GM19467 (cell line): ENCODE data around the gene PRKACB.
A peak's percentile ranks its signal among the peaks of the same experiment; 100 is the strongest.
"Not testable (repeated sequence)": the region's sequence is repeated elsewhere in the genome, so short reads cannot be mapped to it uniquely, and the experiment has no call there.

Experiments used
- ATAC-seq: cut with Tn5 transposase; IDR thresholded peaks from one replicate; pipeline ENCODE4 v1.9.1; 2021; ENCODE audit warnings: mild to moderate bottlenecking, moderate library complexity; ENCODE audit not compliant: unreplicated experiment

PRKACB gene

GRCh38 chr1:84143796-84144565 is at the start of gene PRKACB:
Gene PRKACB, plus strand, starts transcription at chr1:84144271. Its CDS starts 91 bp downstream, at chr1:84144362.
- peak; percentile 92 for ATAC-seq

GRCh38 chr1:84095308-84095707 is 48.8 kb upstream of the PRKACB start:
- ATAC-seq: no peak

- ATAC-seq: no peak
These were observed 47.9 kb upstream of the PRKACB start for GRCh38 chr1:84096176-84096575.

- no peak for ATAC-seq
These were observed 42.9 kb upstream of the PRKACB start for GRCh38 chr1:84101204-84101603.

- ATAC-seq: peak; percentile 55
These were observed 40.7 kb upstream of the PRKACB start for GRCh38 chr1:84103197-84103992.

GRCh38 chr1:84107538-84107937 is 36.5 kb upstream of the PRKACB start:
- not testable (repeated sequence) for ATAC-seq

- no peak for ATAC-seq
These were observed 36.1 kb upstream of the PRKACB start for GRCh38 chr1:84107955-84108354.

- no peak for ATAC-seq
These were observed 35.0 kb upstream of the PRKACB start for GRCh38 chr1:84108900-84109578.

GRCh38 chr1:84110629-84111028 is 33.4 kb upstream of the PRKACB start:
- ATAC-seq: no peak

- ATAC-seq: no peak
These were observed 27.5 kb upstream of the PRKACB start for GRCh38 chr1:84116558-84116957.

- ATAC-seq: no peak
These were observed 26.2 kb upstream of the PRKACB start for GRCh38 chr1:84117868-84118267.

GRCh38 chr1:84121360-84121759 is 22.7 kb upstream of the PRKACB start:
- ATAC-seq: no peak

- peak; percentile 60 for ATAC-seq
These were observed 21.2 kb upstream of the PRKACB start for GRCh38 chr1:84122780-84123382.

GRCh38 chr1:84133479-84133878 is 10.6 kb upstream of the PRKACB start:
- ATAC-seq: no peak

GRCh38 chr1:84135341-84135740 is 8.7 kb upstream of the PRKACB start:
- no peak for ATAC-seq

GRCh38 chr1:84141182-84142003 is 2.7 kb upstream of the PRKACB start:
- ATAC-seq: no peak

GRCh38 chr1:84145068-84145467 is 997 bp downstream of the PRKACB start:
- no peak for ATAC-seq

GRCh38 chr1:84146411-84147032 is 2.5 kb downstream of the PRKACB start:
- ATAC-seq: no peak

- no peak for ATAC-seq
These were observed 4.7 kb downstream of the PRKACB start for GRCh38 chr1:84148758-84149157.

- ATAC-seq: peak; percentile 92
These were observed 8.6 kb downstream of the PRKACB start for GRCh38 chr1:84152649-84153056.
